Tracheal epithelial cell (primary cell): ENCODE data around the gene ALKBH1. TPM values are rescaled to one million over a fixed set of nuclear protein-coding genes. Genes with fewer than 3 reads are reported as not detected.

Experiments used
- total RNA-seq: library from RNA; depleted of rRNA; stranded (reverse); fragments of >200 nt; gene quantifications from 2 replicates; pipeline ENCODE4 v1.2.1, GENCODE V29; 2014

Gene ALKBH1, protein sequence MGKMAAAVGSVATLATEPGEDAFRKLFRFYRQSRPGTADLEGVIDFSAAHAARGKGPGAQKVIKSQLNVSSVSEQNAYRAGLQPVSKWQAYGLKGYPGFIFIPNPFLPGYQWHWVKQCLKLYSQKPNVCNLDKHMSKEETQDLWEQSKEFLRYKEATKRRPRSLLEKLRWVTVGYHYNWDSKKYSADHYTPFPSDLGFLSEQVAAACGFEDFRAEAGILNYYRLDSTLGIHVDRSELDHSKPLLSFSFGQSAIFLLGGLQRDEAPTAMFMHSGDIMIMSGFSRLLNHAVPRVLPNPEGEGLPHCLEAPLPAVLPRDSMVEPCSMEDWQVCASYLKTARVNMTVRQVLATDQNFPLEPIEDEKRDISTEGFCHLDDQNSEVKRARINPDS
- 8.0 and 10.4 TPM in 2 replicates for total RNA-seq

DNA sequence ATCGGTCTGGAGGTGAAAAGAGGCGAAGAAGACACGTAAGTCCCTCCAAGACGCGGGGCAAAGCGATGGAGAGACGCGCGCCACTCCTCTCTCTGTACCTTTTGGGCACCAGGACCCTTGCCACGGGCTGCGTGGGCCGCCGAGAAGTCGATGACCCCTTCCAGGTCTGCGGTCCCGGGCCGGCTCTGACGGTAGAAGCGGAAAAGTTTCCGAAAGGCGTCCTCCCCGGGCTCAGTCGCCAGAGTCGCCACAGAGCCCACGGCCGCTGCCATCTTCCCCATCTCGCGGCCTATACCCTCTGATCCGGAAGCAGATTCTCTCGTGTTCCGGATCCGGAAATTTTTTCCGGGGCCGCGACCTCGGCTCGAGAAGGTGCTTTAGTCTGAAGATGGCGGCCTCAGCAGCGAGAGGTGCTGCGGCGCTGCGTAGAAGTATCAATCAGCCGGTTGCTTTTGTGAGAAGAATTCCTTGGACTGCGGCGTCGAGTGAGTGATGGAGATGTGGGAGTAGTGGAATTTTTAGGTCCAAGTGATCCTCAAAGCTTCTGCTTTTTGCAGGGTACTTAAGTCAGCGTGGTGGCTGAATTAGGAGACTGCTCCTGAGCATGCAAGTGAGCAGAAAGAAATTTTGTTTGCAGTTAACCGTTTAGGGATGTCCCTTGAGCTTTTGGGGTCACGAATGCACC lies at the start of gene ALKBH1, which contains the start of gene SLIRP:
ALKBH1 (minus strand) TSS at position 300 of the 685 bp plus-strand sequence; CDS start at position 281, 19 bp downstream.
SLIRP (plus strand) TSS at position 380 of the 685 bp plus-strand sequence; CDS start at position 389, 9 bp downstream.

Other genes with a start within 250 kb of the ALKBH1 start
- gene AHSA1, start 249.9 kb downstream of the ALKBH1 start, total RNA-seq, result 133 and 149 TPM in 2 replicates
- gene ISM2, start 209.2 kb downstream of the ALKBH1 start, total RNA-seq, result under 0.01 and 0.21 TPM in 2 replicates
- gene SPTLC2, start 91.4 kb downstream of the ALKBH1 start, total RNA-seq, result 26.9 and 42.7 TPM in 2 replicates
- 136 and 169 TPM in 2 replicates for gene SLIRP, start 80 bp upstream of the ALKBH1 start, total RNA-seq
- 43.1 and 43.6 TPM in 2 replicates for gene SNW1, start 53.1 kb upstream of the ALKBH1 start, total RNA-seq
- gene ADCK1, start 92.1 kb upstream of the ALKBH1 start, total RNA-seq, result 4.3 and 4.5 TPM in 2 replicates